Retinal pigment epithelial cell (primary cell): ENCODE data around the gene IL1R2.

Experiments used
- DNase-seq: peaks from one replicate; pipeline ENCODE4 v3.0.0-alpha.2; 2010; ENCODE audit warnings: low read depth
- H3K4me3 ChIP-seq: 2 replicates; pipeline ENCODE4 v1.5.1; 2011; ENCODE audit warnings: mild to moderate bottlenecking, low read length, control low read depth, moderate library complexity
- CTCF ChIP-seq: conservative IDR thresholded peaks from 2 replicates; pipeline ENCODE4 v1.5.1; 2011; ENCODE audit warnings: low read depth, low read length, control low read depth, inconsistent platforms

IL1R2 gene

GRCh38 chr2:101952551-101952950, 39.2 kb upstream of the IL1R2 start:
- H3K4me3 ChIP-seq = no peak overlapping the region
- no peak for DNase-seq
- no peak for TF ChIP-seq CTCF

GRCh38 chr2:101956465-101957438, 35.0 kb upstream of the IL1R2 start:
- no peak overlapping the region for H3K4me3 ChIP-seq
- no peak for DNase-seq
- no peak for TF ChIP-seq CTCF

- TF ChIP-seq CTCF = no peak
- H3K4me3 ChIP-seq = no peak overlapping the region
- no peak for DNase-seq
Observed at GRCh38 chr2:101958061-101958460, 33.7 kb upstream of the IL1R2 start.

- no peak for TF ChIP-seq CTCF
- no peak overlapping the region for H3K4me3 ChIP-seq
- no peak for DNase-seq
Observed at GRCh38 chr2:101960819-101961337, 30.9 kb upstream of the IL1R2 start.

GRCh38 chr2:101961338-101962191, 30.2 kb upstream of the IL1R2 start:
- H3K4me3 ChIP-seq = no peak overlapping the region
- DNase-seq = no peak
- no peak for TF ChIP-seq CTCF

- DNase-seq = no peak
- TF ChIP-seq CTCF = no peak
- no peak overlapping the region for H3K4me3 ChIP-seq
Observed at GRCh38 chr2:101962309-101962708, 29.5 kb upstream of the IL1R2 start.
